Measurements from ENCODE around the gene SPATA9.
"Not testable (repeated sequence)": the region's sequence is repeated elsewhere in the genome, so short reads cannot be mapped to it uniquely, and the experiment has no call there.

SPATA9 gene

GRCh38 chr5:95713960-95714710 is 31.3 kb upstream of the SPATA9 start:
- no peak overlapping the region for H3K27ac ChIP-seq

GRCh38 chr5:95713246-95713645 is 30.5 kb upstream of the SPATA9 start:
- H3K27ac ChIP-seq, result not testable (repeated sequence)

More at GRCh38 chr5:95713960-95714710, 31.3 kb upstream of the SPATA9 start:
- no peak for TF ChIP-seq CTCF (conservative IDR thresholded peaks at IDR 0.05)
- no peak for TF ChIP-seq ZFX (IDR thresholded peaks at IDR 0.05)

GRCh38 chr5:95712347-95712958 is 29.7 kb upstream of the SPATA9 start:
- TF ChIP-seq ZFX (IDR thresholded peaks at IDR 0.05) (no peak), CTCF (conservative IDR thresholded peaks at IDR 0.05) (no peak)
- H3K27ac ChIP-seq, result no peak overlapping the region

GRCh38 chr5:95711501-95712346 is 28.9 kb upstream of the SPATA9 start:
- no peak overlapping the region for H3K27ac ChIP-seq
- TF ChIP-seq CTCF (conservative IDR thresholded peaks at IDR 0.05) (no peak), ZFX (IDR thresholded peaks at IDR 0.05) (no peak)

- H3K27ac ChIP-seq, result not testable (repeated sequence)
Observed at GRCh38 chr5:95710651-95711500, 28.1 kb upstream of the SPATA9 start.

GRCh38 chr5:95709967-95710650 is 27.3 kb upstream of the SPATA9 start:
- TF ChIP-seq ZFX (IDR thresholded peaks at IDR 0.05), result no peak
- no peak for TF ChIP-seq CTCF (conservative IDR thresholded peaks at IDR 0.05)
- no peak overlapping the region for H3K27ac ChIP-seq

- H3K27ac ChIP-seq, result no peak overlapping the region
- TF ChIP-seq ZFX (IDR thresholded peaks at IDR 0.05) (no peak), CTCF (conservative IDR thresholded peaks at IDR 0.05) (no peak)
Observed at GRCh38 chr5:95708876-95709275, 26.1 kb upstream of the SPATA9 start.

- H3K27ac ChIP-seq, result not testable (repeated sequence)
Observed at GRCh38 chr5:95707534-95708188, 24.9 kb upstream of the SPATA9 start.
